ENCODE data around the gene MKRN1. TPM values are rescaled to one million over a fixed set of nuclear protein-coding genes. Genes with fewer than 3 reads are reported as not detected.
A peak's percentile ranks its signal among the peaks of the same experiment; 100 is the strongest.

MKRN1 gene
- total and polyA plus RNA-seq, 5 donors: 53.1 to 128 (median 98.7) TPM

- 13% methylated on average over 22 of the region's 22 CpGs for WGBS
- no peaks in the 10 kb centered on the region for H3K4me1 ChIP-seq (ENCODE audit: control insufficient read depth, insufficient read depth, low read length)
- peak within 1 kb of the TSS; percentile 22 for H3K4me3 ChIP-seq (ENCODE audit: low read length)
- peaks cover 3% of the 10 kb centered on the region for H3K27me3 ChIP-seq (ENCODE audit: control insufficient read depth, insufficient read depth)
- no peak within 1 kb of the TSS for H3K27ac ChIP-seq (ENCODE audit: low read length)
- DNase-seq (no peak), ATAC-seq (peak; percentile 65 to 66)
- intact Hi-C loops (cut with DNase I): no loop called here
- H3K9me3 ChIP-seq (ENCODE audit: control insufficient read depth, low read length): no peaks in the 10 kb centered on the region
Measured at GRCh38 chr7:140403878-140404564, 75.3 kb downstream of the MKRN1 start, which contains the start of gene RAB19. Gene RAB19 (plus strand): TSS chr7:140404058. CDS start chr7:140407647, 3,589 bp downstream.

Other genes starting within 250 kb of the MKRN1 start
- 10 to 100 TPM; 16.3 to 17.7 (median 16.9) TPM for gene SLC37A3, start 81.0 kb downstream of the MKRN1 start, total RNA-seq
- gene SLC37A3, start 81.0 kb downstream of the MKRN1 start, polyA plus RNA-seq: 11.8 TPM
- not detected for gene RAB19, start 75.4 kb downstream of the MKRN1 start, total RNA-seq
- gene RAB19, start 75.4 kb downstream of the MKRN1 start, polyA plus RNA-seq: not detected
- 10 to 100 TPM; 10.7 to 16.6 (median 12.3) TPM for gene DENND2A, start 161.3 kb upstream of the MKRN1 start, total RNA-seq
- gene DENND2A, start 161.3 kb upstream of the MKRN1 start, polyA plus RNA-seq: 8.7 TPM
- gene ADCK2, start 193.4 kb upstream of the MKRN1 start, total RNA-seq: 10 to 100 TPM; 13.2 to 17.9 (median 14.9) TPM
- 11.7 TPM for gene ADCK2, start 193.4 kb upstream of the MKRN1 start, polyA plus RNA-seq
- gene NDUFB2, start 217.2 kb upstream of the MKRN1 start, total RNA-seq: 100 to 1,000 TPM; 460 to 569 (median 505) TPM
- gene NDUFB2, start 217.2 kb upstream of the MKRN1 start, polyA plus RNA-seq: 860 TPM